Measurements from ENCODE around the gene SURF4. TPM values are rescaled to one million over a fixed set of nuclear protein-coding genes. Genes with fewer than 3 reads are reported as not detected.

SURF4 gene
- total RNA-seq, 2 donors from 2014 or later, result 185 to 204 TPM

DNA sequence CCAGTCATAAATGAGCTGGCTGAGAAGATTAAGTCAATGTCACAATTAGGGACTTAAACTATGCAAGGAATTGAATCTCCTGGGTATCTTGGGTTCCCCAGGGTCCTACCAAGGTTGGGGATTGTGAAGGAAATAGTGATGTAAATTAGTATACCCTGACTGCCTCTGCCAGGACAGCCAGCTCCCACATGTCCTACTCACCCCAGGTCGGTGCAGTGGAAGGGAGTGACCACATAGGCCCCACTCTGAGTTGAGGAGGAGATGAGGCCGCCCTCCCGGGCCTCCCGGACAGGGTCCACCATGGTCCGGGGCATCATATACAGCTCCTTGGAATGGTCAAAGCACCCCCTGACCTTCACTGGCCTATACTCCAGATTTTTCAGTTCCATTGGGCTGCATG, 22.3 kb downstream of the SURF4 start:
- H3K27me3 ChIP-seq (replicated peaks; ENCODE audit: insufficient read depth), result no peaks in the 10 kb centered on the region
- 82% methylated on average over 5 of the region's 5 CpGs for WGBS
- TF ChIP-seq CTCF (IDR thresholded peaks at IDR 0.05) (no peak), POLR2A (IDR thresholded peaks at IDR 0.05) (no peak), POLR2AphosphoS5 (IDR thresholded peaks at IDR 0.05) (no peak)
- H3K27ac ChIP-seq, result no peak overlapping the region
- H3K4me1 ChIP-seq (replicated peaks), result peaks cover 29% of the 10 kb centered on the region
- no peak for DNase-seq (ENCODE audit: low spot score)
- intact Hi-C loops (cut with DNase I), result no loop called here
- peaks cover 15 to 16% of the 10 kb centered on the region in 2 donors for H3K36me3 ChIP-seq
- H3K9me3 ChIP-seq, result no peaks in the 10 kb centered on the region
- H3K4me3 ChIP-seq, result no peak overlapping the region

- H3K27ac ChIP-seq, result no peak overlapping the region
- no peak overlapping the region for H3K4me3 ChIP-seq
- H3K27me3 ChIP-seq (replicated peaks; ENCODE audit: insufficient read depth), result no peaks in the 10 kb centered on the region
- WGBS, result 70% methylated on average over 8 of the region's 8 CpGs
- H3K36me3 ChIP-seq, result peaks cover 15 to 16% of the 10 kb centered on the region in 2 donors
- H3K4me1 ChIP-seq (replicated peaks), result peaks cover 28% of the 10 kb centered on the region
- intact Hi-C loops (cut with DNase I), result no loop called here
- DNase-seq (ENCODE audit: low spot score), result no peak
- no peaks in the 10 kb centered on the region for H3K9me3 ChIP-seq
- TF ChIP-seq POLR2AphosphoS5 (IDR thresholded peaks at IDR 0.05) (no peak), CTCF (IDR thresholded peaks at IDR 0.05) (no peak), POLR2A (IDR thresholded peaks at IDR 0.05) (no peak)
Measured at GRCh38 chr9:133352635-133353340, 23.1 kb downstream of the SURF4 start.

GRCh38 chr9:133351908-133352634, 23.8 kb downstream of the SURF4 start:
- intact Hi-C loops (cut with DNase I), result no loop called here
- Histone ChIP-seq H3K27me3 (replicated peaks; ENCODE audit: insufficient read depth) (no peaks in the 10 kb centered on the region), H3K4me3 (no peak overlapping the region), H3K36me3 (peaks cover 15 to 16% of the 10 kb centered on the region in 2 donors), H3K9me3 (no peaks in the 10 kb centered on the region), H3K27ac (no peak overlapping the region), H3K4me1 (replicated peaks) (peaks cover 22% of the 10 kb centered on the region)
- DNase-seq (ENCODE audit: low spot score), result no peak
- TF ChIP-seq POLR2AphosphoS5 (IDR thresholded peaks at IDR 0.05) (no peak), CTCF (IDR thresholded peaks at IDR 0.05) (peak in 1 of 4 experiments; percentile 44)
- 71% methylated on average over 14 of the region's 14 CpGs for WGBS

GRCh38 chr9:133351526-133351907, 24.3 kb downstream of the SURF4 start:
- peaks cover 23% of the 10 kb centered on the region for H3K4me1 ChIP-seq (replicated peaks)
- H3K9me3 ChIP-seq, result no peaks in the 10 kb centered on the region
- H3K27ac ChIP-seq, result no peak overlapping the region
- DNase-seq (ENCODE audit: low spot score), result no peak
- 89% methylated on average over 3 of the region's 3 CpGs for WGBS
- H3K4me3 ChIP-seq, result no peak overlapping the region
- intact Hi-C loops (cut with DNase I), result no loop called here
- TF ChIP-seq CTCF (IDR thresholded peaks at IDR 0.05) (no peak), POLR2AphosphoS5 (IDR thresholded peaks at IDR 0.05) (no peak), POLR2A (IDR thresholded peaks at IDR 0.05) (no peak)
- H3K27me3 ChIP-seq (replicated peaks; ENCODE audit: insufficient read depth), result no peaks in the 10 kb centered on the region
- peaks cover 15 to 16% of the 10 kb centered on the region in 2 donors for H3K36me3 ChIP-seq

Data from prostate gland (tissue), 2 donors.